HG03097 (cell line): ENCODE results near the gene NSMF.
A peak's percentile ranks its signal among the peaks of the same experiment; 100 is the strongest.

ENCODE experiments used
- ATAC-seq: cut with Tn5 transposase; IDR thresholded peaks from one replicate; pipeline ENCODE4 v1.9.1; 2021; ENCODE audit not compliant: unreplicated experiment, low FRiP score

NSMF gene

DNA sequence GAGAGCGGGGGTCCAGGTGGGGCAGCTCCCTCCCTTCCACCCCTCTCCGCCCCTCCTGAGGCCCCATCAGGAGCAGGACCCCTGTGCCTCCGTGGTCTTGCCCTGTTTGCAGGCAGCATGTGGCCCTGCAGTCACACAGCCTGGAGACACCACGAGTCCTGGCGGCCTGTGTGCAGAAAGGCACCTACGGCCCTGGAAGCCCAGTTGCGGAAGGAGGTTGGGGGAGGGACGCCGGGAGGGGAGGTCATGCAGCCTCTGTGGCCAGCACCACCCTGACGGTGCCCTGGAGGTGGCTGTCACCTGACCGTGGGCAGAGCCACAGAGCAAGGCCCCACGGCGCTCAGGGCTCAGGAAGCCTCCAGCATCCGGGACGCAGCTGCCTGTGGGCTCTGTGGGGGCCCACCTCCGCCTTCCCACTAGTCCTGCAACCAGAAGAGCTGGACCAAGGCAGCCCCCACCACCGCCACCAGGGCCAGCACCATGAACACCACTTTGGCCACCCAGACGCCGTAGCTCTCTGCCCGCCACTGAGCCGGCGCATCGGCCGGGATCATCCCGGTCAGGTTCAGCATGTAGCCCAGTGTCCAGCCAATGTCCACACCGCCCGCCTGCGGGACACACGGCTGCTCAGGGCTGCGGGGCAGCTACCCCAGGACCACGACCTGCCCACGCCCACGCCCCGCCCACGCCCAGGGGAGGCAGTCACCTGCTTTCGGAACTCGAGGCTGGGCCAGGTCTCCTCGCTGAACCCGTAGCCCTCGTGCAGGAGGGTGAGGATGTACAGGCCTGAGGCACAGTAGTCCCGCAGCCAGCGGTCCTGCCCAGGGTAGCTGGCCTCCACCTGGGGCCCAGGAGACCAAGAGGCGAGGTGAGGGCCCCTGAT is 24.4 kb downstream of the NSMF start:
- ATAC-seq, result no peak

DNA sequence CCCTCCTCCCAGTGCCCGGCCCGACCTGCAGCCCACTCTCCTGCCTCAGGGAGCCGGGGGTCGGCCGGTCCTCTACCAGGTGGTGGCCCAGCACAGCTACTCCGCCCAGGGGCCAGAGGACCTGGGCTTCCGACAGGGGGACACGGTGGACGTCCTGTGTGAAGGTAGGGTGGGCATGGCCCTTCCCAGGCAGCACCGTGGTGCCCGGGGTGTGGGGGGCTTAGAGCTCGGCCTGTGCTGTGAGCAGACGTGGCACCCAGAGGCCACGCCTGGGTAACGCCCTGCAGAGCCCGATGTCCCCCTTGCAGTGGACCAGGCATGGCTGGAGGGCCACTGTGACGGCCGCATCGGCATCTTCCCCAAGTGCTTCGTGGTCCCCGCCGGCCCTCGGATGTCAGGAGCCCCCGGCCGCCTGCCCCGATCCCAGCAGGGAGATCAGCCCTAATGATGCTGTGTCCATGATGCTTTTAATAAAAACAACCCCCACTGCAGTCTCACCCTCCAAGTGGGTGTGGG is 25.2 kb downstream of the NSMF start:
- no peak for ATAC-seq

DNA sequence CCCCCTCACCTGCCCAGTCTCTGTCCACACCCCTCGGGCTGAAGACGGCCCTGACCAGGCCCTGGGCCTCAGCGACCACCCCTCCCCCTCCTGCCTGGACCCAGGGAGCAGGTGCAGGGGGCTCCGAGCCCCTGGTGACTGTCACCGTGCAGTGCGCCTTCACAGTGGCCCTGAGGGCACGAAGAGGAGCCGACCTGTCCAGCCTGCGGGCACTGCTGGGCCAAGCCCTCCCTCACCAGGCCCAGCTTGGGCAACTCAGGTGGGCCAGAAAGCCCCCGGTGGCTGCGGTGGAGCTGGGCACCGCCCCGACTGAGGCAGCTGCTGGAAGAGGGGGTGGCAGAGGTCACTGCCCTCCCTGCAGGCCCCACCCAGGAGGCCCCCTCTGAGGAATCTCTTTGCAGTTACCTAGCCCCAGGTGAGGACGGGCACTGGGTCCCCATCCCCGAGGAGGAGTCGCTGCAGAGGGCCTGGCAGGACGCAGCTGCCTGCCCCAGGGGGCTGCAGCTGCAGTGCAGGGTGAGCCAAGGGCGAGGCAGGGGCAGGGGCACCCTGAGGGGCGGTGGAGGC is 25.7 kb downstream of the NSMF start:
- no peak for ATAC-seq

DNA sequence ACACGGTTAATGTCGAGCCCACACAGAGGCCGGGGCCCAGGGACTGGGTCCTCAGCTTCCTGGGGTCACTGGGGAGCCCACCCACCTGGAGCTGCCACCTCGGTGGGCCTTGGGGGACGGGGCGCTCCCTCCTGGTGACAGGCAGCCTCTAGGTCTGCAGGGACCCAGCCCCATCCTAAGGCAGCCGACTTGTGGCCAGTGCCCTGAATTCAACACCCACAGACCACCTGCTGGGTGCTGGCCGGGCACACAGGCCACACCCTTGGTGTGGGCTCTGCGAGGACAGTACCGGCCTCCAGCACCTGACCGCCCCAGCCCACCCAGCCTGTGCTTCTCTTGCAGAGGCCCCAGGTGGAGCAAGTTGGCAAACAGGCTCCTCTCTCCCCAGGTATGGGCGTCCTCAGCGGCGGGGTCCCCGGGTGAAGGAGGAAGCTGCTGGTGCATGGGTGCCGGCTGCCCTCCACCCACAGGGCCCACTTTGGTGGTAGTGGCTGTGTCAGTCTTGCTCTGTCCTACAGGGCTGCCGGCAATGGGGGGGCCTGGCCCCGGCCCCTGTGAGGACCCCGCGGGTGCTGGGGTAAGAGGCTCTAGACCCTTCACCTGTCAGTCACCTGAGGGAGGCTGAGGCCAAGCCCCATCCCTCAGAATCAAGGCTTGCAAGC is 26.3 kb downstream of the NSMF start:
- no peak for ATAC-seq

DNA sequence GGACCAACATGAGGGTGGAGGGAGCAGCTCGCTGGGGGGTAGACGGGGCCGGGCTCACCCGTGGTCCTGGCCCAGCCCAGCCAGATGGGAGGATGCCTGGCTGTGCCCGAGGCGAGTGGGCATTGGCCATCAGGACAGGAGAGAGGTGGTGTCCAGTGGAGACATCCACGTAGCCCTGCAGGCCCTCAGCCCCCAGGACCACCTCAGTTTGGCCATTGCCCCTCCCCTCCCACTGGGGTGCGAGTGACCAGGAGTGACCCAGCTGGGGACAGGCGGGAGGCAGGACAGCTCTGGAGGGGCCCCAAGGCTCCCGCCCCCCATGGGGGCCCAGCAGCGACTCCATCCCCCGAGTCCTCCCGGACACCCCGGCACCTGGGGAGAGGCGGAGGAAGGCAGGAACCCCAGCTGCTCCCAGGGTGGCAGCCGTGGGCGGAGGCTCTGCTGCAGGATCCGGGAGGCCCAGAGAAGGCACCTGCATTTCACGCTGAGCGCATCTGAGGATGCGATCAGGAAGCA is 27.7 kb downstream of the NSMF start:
- no peak for ATAC-seq

DNA sequence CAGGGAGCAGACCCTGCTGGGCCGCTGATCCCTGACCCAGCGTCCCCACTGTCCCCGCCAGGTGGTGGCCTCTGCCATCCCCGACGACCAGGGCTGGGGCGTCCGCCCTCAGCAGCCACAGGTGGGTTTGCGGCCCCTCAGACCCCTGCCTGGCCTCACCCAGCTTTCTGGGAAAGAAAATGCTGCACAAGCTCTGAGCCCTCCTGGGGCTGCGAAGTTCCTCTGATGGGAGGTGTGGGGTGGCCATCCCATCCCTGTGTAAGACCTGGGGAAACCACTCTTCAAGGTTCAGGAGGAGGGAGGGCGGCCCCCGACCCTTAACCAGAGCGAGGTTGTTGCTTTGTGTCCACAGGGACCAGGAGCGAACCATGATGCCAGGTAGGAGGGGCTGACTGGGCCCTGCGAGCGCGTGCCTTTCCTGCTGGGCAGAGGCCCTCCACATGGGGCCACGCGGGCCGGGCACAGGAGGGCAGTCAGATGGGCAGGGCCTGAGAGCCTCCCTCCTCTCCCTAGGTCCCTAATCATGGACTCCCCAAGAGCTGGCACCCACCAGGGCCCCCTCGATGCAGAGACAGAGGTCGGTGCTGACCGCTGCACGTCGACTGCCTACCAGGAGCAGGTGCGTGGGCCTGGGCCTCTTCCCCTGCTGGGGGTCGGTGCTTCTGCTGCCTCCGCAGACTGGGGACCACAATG is 28.3 kb downstream of the NSMF start:
- no peak for ATAC-seq

DNA sequence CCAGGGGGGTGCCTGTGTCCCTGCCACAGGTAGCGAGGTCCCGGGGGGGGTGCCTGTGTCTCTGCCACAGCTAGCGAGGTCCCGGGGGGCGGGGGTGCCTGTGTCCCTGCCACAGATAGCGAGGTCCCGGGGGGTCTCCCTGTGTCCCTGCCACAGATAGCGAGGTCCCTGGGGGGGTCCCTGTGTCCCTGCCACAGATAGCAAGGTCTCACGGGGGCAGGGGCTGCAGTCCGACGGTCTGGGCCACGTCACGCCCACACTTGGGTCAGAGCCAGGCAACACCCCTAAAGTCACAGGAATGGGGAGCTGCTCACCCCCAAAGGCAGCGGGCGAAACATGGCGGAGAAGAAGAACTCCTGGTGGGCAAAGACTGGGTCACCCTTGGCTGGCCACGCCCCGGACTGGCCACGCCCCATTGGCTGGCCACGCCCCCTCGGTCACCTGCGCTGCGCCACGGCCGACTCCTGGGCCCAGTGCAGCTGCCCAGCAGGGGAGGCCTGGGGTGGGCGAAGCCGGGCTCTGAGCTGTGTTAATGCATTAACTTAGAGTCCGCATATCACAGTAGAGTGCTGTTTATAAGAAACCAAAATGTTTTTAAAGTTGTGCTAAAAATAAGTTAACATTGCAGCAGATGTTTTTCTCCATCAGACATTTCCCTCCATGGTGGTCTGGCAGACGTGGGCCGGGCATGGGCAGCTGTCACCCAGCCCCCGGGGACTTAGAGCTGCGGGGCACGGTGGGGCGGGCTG is 29.0 kb downstream of the NSMF start:
- ATAC-seq, result no peak

DNA sequence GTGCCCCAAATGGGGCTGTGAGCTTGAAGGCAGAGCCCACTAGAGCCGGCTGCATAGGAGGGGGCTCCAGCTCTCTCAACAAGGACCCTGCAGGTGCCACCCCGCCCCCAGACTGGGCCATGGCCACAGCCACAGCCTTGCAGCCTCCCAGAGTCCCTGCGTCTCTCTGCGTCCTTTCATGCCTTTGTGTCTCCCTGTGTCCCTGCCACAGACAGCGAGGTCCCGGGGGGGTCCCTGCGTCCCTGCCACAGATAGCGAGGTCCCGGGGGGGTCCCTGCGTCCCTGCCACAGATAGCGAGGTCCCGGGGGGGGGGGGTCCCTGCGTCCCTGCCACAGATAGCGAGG is 29.6 kb downstream of the NSMF start:
- ATAC-seq, result no peak

DNA sequence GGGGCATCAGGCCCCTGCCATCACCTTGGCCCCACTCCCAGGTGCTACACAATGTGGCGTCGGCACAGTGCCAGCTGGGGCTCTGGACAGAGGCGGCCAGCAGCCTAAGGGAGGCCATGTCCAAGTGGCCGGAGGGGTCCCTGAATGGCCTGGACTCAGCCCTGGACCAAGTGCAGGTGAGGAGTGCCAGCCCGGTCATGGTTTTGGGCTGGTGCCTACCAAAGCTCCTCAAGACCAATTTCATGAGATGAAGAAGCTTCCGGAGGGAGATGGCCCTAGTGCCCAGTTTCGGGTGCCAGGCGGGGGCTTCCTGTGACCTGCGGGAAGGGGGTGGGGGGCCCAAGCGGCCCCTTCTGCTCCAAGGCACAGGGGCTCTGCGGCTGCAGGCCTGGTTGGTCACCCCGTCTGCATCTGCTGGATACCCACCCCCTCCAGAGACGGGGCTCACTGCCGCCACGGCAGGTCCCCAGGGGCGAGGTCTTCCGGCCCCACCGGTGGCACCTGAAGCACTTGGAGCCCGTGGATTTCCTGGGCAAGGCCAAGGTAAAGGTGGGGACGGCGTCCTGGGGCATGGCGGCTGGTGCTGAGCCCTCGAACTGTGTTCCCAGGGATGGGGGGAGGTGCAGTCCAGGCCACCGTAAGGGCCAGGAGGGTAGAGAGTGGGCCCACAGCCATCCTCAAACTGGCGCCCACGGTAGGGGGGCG is 30.1 kb downstream of the NSMF start:
- ATAC-seq, result no peak

DNA sequence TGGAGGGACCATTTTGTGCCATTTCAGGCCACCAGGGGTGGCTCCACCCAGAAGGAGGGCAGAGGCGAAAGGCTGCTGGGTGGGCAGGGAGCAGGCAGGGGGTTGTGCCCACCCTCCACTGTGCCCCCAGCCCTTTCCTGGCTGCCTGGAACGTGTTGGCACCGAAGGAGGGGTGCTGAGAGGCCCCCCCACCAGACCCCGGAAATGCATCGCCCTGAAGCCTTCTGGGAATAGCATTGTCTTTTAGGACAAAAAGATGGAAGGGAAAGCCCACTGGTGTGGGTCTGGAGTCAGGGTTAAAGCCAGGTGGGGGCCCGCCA is 30.9 kb downstream of the NSMF start:
- no peak for ATAC-seq

DNA sequence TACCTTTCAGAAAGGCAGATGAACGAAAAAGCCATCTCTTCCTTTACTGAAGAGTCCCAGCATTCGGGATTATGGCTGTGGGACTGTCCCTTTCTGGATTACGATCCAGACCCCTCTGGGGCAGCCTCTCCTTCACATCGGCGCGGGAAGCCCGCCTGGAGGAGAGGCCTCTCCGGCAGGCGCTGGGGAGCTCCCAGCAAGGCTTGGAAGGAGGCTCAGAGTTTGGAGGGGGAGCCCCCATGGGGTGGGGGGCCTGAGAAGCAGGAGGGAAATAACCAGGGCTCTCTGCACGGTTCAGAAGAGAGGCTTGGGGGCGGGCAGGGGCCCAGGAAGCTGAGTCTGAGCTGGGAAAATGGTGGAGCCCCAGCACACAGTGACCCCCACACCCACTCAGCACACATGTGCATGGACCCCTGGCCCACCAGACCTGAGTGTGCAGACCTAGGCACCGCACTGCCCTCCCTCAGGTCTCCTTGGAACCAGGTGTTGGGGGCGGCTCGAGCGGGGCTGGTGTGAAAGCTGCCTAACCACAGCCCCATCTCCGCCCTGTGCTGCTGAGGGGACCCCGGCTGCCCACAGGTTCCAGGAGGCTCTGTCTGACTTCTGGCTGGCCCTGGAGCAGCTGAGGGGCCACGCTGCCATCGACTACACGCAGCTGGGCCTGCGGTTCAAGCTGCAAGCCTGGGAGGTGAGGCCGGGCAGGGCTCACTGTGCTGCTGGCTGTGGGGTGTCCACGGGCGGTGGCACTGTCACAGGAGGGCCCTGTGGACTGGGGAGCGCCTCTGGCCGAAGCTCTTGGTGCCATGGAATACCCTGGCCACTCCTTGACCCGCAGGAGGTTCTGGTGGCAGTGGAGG is 31.5 kb downstream of the NSMF start:
- ATAC-seq, result no peak

DNA sequence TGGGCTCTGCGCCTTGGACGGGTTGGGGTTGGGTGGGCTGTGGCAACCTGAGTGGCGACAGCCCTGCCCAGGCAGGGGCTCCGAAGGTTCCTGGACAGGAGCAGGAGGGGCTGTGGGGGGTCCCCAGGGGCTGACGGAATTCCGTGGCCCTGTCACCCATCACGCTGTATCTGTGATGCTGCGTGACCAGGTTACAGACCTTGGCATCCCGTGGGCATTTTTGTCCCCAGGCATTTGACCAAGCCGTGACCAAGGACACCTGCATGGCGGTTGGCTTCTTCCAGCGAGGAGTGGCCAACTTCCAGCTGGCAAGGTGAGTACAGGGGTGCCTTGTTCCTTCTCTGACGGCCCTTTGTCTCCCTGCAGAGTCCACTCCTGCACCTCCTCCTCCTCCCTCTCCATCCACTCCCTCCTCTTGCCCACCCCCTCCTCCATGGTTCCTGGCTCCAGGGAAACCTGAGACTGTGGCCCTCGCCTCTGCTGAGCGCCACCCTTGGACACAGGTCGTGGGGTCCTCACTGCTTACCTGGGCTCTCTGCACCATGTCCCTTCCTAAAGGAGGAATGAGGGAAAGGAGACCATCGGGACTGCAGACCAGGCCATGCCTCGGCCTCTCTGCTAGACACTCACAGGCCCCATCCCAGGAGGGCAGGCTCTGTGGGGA is 33.0 kb downstream of the NSMF start:
- ATAC-seq, result no peak

DNA sequence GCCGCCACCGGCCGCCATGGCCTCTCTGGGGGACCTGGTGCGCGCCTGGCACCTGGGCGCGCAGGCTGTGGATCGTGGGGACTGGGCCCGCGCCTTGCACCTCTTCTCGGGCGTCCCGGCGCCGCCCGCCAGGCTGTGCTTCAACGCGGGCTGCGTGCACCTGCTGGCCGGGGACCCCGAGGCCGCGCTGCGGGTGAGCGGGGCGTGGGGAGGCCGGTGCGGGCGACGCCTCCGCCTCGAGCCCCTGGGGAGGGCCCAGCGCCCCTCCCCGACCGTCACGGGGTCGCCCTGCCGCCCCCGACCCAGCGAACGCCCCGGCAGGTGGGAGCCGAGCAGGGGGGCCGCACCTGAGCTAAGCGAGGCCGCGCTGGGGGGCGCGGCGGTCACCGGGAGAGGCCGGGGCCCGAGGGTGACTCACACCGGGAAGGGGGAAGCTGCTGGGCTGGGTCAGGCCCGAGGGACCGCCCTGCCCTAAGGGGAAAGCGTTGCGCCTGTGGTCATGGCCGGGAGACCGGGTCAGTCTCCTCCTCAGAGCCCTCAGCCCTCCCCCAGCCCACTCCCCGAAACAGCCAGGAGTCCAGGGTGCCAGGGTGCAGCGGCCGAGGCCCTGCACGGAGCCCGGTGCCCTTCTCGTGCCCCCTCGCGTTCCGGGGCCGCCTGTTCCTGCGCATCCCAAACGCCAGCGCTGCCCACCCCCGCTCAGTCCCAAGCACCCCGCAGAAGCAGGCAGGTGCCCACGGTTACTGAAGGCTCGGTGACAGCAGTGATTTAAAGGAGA is 35.4 kb downstream of the NSMF start:
- no peak for ATAC-seq

DNA sequence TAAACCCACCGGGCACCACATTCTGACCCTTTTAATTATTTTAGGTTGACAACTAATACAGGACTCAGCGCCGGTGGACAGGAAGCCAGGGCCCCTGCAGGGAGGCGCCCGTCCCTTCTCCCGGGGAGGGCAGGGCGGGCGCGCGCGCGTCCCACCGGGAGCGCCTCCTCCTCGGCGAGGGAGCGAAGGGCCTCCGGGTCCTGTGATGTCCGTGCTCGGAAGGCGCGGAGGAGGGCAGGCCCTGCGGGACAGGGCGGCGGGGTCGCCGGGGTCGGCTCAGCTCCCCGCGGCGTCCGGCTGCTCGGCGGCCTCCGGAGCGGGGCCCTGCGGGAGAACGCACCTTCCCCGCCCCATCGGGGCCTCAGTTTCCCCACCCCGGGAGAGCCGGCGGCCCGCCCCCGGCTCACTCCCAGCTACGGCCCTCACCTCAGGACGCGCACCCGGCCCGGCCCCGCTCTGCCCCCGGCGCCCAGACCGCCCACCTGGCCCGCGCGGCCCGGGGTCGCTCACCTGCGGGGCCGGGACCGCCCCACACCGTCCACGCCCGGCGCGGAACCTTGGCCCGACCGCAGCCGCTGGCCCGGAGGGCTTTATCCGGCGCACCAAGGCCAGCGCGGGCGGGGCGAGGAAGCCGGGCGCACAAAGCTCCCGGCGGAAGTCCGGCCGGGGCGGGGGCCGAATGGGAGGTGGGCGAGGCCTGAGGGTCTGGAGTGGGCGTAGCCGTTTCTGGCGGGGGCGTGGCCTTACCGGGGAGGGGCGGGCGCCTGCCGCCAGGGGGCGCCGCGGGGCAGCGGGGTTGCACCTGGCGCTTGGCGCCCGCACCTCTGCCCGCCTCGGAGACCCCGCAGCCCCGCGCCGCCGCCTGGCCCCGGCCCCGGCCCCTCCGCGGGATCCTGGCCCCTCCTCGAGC is 36.3 kb downstream of the NSMF start, which contains the start of the genes EXD3 and NOXA1:
Gene EXD3, minus strand, starts transcription at position 559 of the 910 bp plus-strand sequence. CDS start 27,805 bp downstream, outside the sequence.
Gene NOXA1, plus strand, starts transcription at position 790 of the 910 bp plus-strand sequence. CDS start 137 bp downstream, outside the sequence.
- peak; percentile 85 for ATAC-seq

DNA sequence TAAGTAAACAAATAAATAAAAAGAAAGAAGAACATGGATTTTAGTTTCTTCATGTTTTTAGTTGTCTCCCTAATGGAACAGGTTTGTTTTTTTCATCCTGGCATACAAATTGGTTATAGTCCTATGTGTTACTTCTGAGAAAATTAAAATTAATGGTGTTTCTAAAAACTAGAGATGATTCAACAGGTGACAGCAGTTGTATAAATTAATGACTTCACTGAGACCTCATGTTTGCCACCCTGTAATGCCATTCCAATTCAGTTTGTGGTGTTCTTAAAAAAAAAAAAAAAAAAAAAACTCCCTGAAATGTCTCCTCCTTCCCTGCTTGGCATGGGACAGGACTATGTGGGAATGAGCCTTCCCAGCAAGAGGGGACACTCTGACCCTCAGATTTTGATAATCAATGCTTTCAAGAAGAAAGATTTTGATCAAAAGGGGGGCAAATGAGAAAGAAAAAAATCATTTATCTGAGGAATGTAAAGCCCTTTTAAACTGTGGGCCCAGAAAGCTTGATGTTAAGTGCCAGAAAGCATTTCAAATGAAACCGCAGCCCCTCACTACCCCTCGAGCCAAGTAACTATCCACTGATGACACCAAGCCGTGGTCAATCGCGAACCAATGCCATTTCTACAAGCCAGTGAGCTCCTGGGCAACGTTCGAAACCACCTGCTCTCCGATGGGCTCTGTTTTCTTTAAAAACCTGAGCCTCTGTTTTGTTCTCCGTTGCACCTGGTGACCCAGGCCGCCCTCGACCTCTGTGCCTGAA is 37.1 kb downstream of the NSMF start:
- no peak for ATAC-seq
